GM23338 (cell line): ENCODE measurements around the gene ERC2. TPM values are rescaled to one million over a fixed set of nuclear protein-coding genes. Genes with fewer than 3 reads are reported as not detected.

Source experiments
- ATAC-seq: fragments of 200-7000 bp; cut with Tn5 transposase; 3 replicates; pipeline ENCODE4 v1.9.1; 2020
- DNase-seq: peaks from one replicate; pipeline ENCODE4 v3.0.0-alpha.2; 2015; ENCODE audit warnings: low spot score
- H2AFZ ChIP-seq: fragments of 200-600 bp; sonication (generic); 2 replicates; pipeline ENCODE4 v1.8.0; 2016; ENCODE audit warnings: antibody characterized with exemption, mild to moderate bottlenecking, moderate library complexity
- H3F3A ChIP-seq: fragments of 200-600 bp; sonication (generic); replicated peaks from 2 replicates; pipeline ENCODE4 v1.8.0; 2017; ENCODE audit warnings: antibody characterized with exemption, mixed run types, low read depth
- H3K27ac ChIP-seq: fragments of 200-600 bp; sonication (generic); 2 replicates; pipeline ENCODE4 v1.6.1; 2016; ENCODE audit warnings: low read depth
- H3K27me3 ChIP-seq: fragments of 200-600 bp; sonication (generic); 2 replicates; pipeline ENCODE4 v1.8.0; 2016; ENCODE audit warnings: mild to moderate bottlenecking, mixed run types, moderate library complexity; ENCODE audit not compliant: insufficient read depth
- H3K36me3 ChIP-seq: fragments of 200-600 bp; sonication (generic); 2 replicates; pipeline ENCODE4 v1.8.0; 2016; ENCODE audit warnings: mild to moderate bottlenecking; ENCODE audit not compliant: insufficient read depth
- H3K4me1 ChIP-seq: fragments of 200-600 bp; sonication (generic); 2 replicates; pipeline ENCODE4 v1.8.0; 2016; ENCODE audit warnings: mild to moderate bottlenecking, moderate library complexity; ENCODE audit not compliant: insufficient read depth
- H3K4me2 ChIP-seq: fragments of 200-600 bp; sonication (generic); 2 replicates; pipeline ENCODE4 v1.7.1; 2017; ENCODE audit warnings: mixed run types
- H3K4me3 ChIP-seq: fragments of 200-600 bp; sonication (generic); 2 replicates; pipeline ENCODE4 v1.6.1; 2016; ENCODE audit warnings: mixed run types
- H3K79me2 ChIP-seq: fragments of 200-600 bp; sonication (generic); replicated peaks from 2 replicates; pipeline ENCODE4 v1.8.0; 2017; ENCODE audit warnings: mild to moderate bottlenecking; ENCODE audit not compliant: insufficient read depth
- H3K9me2 ChIP-seq: fragments of 200-600 bp; sonication (generic); 2 replicates; pipeline ENCODE4 v1.8.0; 2017; ENCODE audit not compliant: insufficient read depth
- H4K20me1 ChIP-seq: fragments of 200-600 bp; sonication (generic); replicated peaks from 2 replicates; pipeline ENCODE4 v1.8.0; 2017; ENCODE audit warnings: mild to moderate bottlenecking; ENCODE audit not compliant: insufficient read depth
- H3K27ac Mint-ChIP-seq: 2 replicates; pipeline ENCODE4 v1.8.0; 2020; ENCODE audit warnings: inconsistent platforms, mild to moderate bottlenecking, moderate library complexity, mixed read lengths
- H3K27me3 Mint-ChIP-seq: 3 replicates; pipeline ENCODE4 v1.8.0; 2022; ENCODE audit warnings: low read depth, mild to moderate bottlenecking, moderate library complexity, mixed read lengths, inconsistent platforms; ENCODE audit not compliant: insufficient read depth, poor library complexity
- H3K36me3 Mint-ChIP-seq: 3 replicates; pipeline ENCODE4 v1.8.0; 2021; ENCODE audit warnings: low read depth, mild to moderate bottlenecking, inconsistent platforms, moderate library complexity, mixed read lengths
- H3K4me1 Mint-ChIP-seq: 3 replicates; pipeline ENCODE4 v1.8.0; 2020; ENCODE audit warnings: mild to moderate bottlenecking, inconsistent platforms, mixed read lengths
- H3K4me3 Mint-ChIP-seq: 3 replicates; pipeline ENCODE4 v1.8.0; 2021; ENCODE audit warnings: moderate library complexity, mild to moderate bottlenecking, inconsistent platforms, mixed read lengths
- H3K9me3 Mint-ChIP-seq: 3 replicates; pipeline ENCODE4 v1.8.0; 2020; ENCODE audit warnings: moderate library complexity, mild to moderate bottlenecking, inconsistent platforms, mixed read lengths
- CREB1 ChIP-seq: fragments of 250-450 bp; sonication (Bioruptor Pico); IDR thresholded peaks from 2 replicates; pipeline ENCODE4 v1.5.0; 2020; ENCODE audit warnings: low read depth, mild to moderate bottlenecking, moderate library complexity
- EZH2 ChIP-seq: fragments of 200-600 bp; sonication (generic); IDR thresholded peaks from one replicate; pipeline ENCODE4 v1.8.0; 2017; ENCODE audit warnings: antibody characterized with exemption, mild to moderate bottlenecking, low read depth; ENCODE audit not compliant: unreplicated experiment
- EZH2phosphoT487 ChIP-seq: fragments of 200-600 bp; sonication (generic); IDR thresholded peaks from one replicate; pipeline ENCODE4 v1.8.1; 2018; ENCODE audit warnings: antibody characterized with exemption; ENCODE audit not compliant: unreplicated experiment
- POLR2AphosphoS5 ChIP-seq: IDR thresholded peaks from 2 replicates; pipeline ENCODE4 v1.6.1; 2016; ENCODE audit warnings: antibody characterized with exemption, low read depth
- STAT1 ChIP-seq: IDR thresholded peaks from one replicate; pipeline ENCODE4 v1.6.1; 2016; ENCODE audit warnings: antibody characterized with exemption; ENCODE audit not compliant: unreplicated experiment
- ZNF331 ChIP-seq: fragments of 250-450 bp; sonication (Bioruptor Pico); IDR thresholded peaks from 2 replicates; pipeline ENCODE4 v1.5.0; 2020; ENCODE audit warnings: low read depth, mild to moderate bottlenecking, moderate library complexity
- polyA plus RNA-seq: library from polyadenylated mRNA; unstranded; fragments of >200 nt; fragmentation: Nextera tagmentation; extraction: Ambion mirVana; gene quantifications from 2 replicates; pipeline ENCODE4 v1.2.1, GENCODE V29; 2016
- total RNA-seq: library from RNA; depleted of rRNA; stranded (reverse); fragments of >200 nt; shearing (Covaris generic); gene quantifications from 2 replicates; pipeline ENCODE4 v1.2.3, GENCODE V29; 2014
- TF ChIP-seq, protein P1 (sequence below): fragments of 250-450 bp; sonication (Bioruptor Pico); IDR thresholded peaks from 2 replicates; pipeline ENCODE4 v1.5.0; 2020; ENCODE audit warnings: mild to moderate bottlenecking, moderate library complexity
- TF ChIP-seq, protein P2 (sequence below): IDR thresholded peaks from 2 replicates; pipeline ENCODE4 v1.6.1; 2016; ENCODE audit warnings: antibody characterized with exemption
- TF ChIP-seq, protein P3 (sequence below), 2 experiments: fragments of 200-600 bp in 1 of 2; sonication (generic) in 1 of 2; conservative IDR thresholded peaks; 2 replicates each; pipeline versions ENCODE4 v1.5.1 to v1.6.1; 2016 to 2017; ENCODE audit warnings: antibody characterized with exemption in 2 of 2, low read depth in 2 of 2, mild to moderate bottlenecking in 2 of 2, moderate library complexity in 1 of 2

The ERC2 gene
- total and polyA plus RNA-seq, 2 experiments from 2014 or later: 11.8 to 13.7 TPM

DNA sequence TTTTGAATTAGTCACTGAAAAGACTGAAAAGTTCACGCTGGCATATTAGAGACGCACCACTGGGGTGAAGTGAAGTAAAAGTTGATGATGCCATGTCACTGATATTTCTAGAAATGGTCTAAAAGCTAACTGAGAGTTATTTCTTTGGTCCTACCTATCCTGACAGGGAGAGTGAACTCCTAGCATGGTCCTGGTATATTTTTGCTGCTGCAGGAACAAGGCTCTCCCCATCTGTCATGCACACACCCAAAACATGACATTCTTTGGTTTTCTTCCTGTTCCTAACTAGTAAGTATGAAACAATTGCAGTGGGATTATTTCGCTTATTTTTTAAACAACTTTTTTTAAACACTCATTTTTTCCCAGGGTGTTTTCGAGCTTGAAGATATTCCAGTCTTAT lies 466.7 kb downstream of the ERC2 start (continued):
- TF ChIP-seq, protein P1, sequence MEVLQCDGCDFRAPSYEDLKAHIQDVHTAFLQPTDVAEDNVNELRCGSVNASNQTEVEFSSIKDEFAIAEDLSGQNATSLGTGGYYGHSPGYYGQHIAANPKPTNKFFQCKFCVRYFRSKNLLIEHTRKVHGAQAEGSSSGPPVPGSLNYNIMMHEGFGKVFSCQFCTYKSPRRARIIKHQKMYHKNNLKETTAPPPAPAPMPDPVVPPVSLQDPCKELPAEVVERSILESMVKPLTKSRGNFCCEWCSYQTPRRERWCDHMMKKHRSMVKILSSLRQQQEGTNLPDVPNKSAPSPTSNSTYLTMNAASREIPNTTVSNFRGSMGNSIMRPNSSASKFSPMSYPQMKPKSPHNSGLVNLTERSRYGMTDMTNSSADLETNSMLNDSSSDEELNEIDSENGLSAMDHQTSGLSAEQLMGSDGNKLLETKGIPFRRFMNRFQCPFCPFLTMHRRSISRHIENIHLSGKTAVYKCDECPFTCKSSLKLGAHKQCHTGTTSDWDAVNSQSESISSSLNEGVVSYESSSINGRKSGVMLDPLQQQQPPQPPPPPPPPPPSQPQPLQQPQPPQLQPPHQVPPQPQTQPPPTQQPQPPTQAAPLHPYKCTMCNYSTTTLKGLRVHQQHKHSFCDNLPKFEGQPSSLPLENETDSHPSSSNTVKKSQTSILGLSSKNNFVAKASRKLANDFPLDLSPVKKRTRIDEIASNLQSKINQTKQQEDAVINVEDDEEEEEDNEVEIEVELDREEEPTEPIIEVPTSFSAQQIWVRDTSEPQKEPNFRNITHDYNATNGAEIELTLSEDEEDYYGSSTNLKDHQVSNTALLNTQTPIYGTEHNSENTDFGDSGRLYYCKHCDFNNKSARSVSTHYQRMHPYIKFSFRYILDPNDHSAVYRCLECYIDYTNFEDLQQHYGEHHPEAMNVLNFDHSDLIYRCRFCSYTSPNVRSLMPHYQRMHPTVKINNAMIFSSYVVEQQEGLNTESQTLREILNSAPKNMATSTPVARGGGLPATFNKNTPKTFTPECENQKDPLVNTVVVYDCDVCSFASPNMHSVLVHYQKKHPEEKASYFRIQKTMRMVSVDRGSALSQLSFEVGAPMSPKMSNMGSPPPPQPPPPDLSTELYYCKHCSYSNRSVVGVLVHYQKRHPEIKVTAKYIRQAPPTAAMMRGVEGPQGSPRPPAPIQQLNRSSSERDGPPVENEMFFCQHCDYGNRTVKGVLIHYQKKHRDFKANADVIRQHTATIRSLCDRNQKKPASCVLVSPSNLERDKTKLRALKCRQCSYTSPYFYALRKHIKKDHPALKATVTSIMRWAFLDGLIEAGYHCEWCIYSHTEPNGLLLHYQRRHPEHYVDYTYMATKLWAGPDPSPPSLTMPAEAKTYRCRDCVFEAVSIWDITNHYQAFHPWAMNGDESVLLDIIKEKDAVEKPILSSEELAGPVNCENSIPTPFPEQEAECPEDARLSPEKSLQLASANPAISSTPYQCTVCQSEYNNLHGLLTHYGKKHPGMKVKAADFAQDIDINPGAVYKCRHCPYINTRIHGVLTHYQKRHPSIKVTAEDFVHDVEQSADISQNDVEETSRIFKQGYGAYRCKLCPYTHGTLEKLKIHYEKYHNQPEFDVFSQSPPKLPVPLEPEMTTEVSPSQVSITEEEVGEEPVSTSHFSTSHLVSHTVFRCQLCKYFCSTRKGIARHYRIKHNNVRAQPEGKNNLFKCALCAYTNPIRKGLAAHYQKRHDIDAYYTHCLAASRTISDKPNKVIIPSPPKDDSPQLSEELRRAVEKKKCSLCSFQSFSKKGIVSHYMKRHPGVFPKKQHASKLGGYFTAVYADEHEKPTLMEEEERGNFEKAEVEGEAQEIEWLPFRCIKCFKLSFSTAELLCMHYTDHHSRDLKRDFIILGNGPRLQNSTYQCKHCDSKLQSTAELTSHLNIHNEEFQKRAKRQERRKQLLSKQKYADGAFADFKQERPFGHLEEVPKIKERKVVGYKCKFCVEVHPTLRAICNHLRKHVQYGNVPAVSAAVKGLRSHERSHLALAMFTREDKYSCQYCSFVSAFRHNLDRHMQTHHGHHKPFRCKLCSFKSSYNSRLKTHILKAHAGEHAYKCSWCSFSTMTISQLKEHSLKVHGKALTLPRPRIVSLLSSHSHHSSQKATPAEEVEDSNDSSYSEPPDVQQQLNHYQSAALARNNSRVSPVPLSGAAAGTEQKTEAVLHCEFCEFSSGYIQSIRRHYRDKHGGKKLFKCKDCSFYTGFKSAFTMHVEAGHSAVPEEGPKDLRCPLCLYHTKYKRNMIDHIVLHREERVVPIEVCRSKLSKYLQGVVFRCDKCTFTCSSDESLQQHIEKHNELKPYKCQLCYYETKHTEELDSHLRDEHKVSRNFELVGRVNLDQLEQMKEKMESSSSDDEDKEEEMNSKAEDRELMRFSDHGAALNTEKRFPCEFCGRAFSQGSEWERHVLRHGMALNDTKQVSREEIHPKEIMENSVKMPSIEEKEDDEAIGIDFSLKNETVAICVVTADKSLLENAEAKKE: no peak
- TF ChIP-seq POLR2AphosphoS5: no peak
- no peak for TF ChIP-seq CREB1 (CRISPR knock-in tag)
- TF ChIP-seq EZH2: no peak

DNA sequence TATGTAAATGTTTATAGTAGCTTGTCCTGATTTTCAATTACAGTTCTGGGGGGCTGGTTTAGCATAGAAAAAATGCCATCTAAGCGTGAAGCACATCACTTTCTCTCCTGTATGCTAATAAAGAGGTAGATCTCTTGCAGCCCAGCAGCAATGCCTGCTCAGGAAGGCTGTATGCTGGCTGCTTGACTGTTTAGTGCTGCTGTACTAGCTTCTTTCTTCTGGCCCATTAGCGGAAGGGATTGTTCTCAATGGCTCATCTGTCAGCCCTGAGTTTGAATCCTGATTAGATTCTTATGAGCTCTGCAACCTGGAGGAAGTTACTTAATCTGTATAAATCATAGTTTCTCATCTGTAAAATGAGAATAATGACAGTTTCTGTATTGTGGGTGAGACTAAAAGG lies 478.9 kb downstream of the ERC2 start:
- H3K9me3 Mint-ChIP-seq: no peaks in the 10 kb centered on the region
- Histone ChIP-seq H3K27me3 (no peaks in the 10 kb centered on the region), H2AFZ (no peak overlapping the region), H3K36me3 (no peaks in the 10 kb centered on the region), H3F3A (no peaks in the 10 kb centered on the region), H4K20me1 (no peaks in the 10 kb centered on the region), H3K27ac (no peak overlapping the region), H3K4me1 (peaks cover 28% of the 10 kb centered on the region), H3K9me2 (no peaks in the 10 kb centered on the region), H3K4me3 (no peak overlapping the region), H3K4me2 (no peak overlapping the region), H3K79me2 (no peaks in the 10 kb centered on the region)
- H3K36me3 Mint-ChIP-seq: no peaks in the 10 kb centered on the region
- H3K4me1 Mint-ChIP-seq: peaks cover 38% of the 10 kb centered on the region
- no peak overlapping the region for H3K27ac Mint-ChIP-seq
- no peak for DNase-seq
- ATAC-seq: peak; percentile 66
- no peak overlapping the region for H3K4me3 Mint-ChIP-seq
- no peaks in the 10 kb centered on the region for H3K27me3 Mint-ChIP-seq
- TF ChIP-seq, protein P2, sequence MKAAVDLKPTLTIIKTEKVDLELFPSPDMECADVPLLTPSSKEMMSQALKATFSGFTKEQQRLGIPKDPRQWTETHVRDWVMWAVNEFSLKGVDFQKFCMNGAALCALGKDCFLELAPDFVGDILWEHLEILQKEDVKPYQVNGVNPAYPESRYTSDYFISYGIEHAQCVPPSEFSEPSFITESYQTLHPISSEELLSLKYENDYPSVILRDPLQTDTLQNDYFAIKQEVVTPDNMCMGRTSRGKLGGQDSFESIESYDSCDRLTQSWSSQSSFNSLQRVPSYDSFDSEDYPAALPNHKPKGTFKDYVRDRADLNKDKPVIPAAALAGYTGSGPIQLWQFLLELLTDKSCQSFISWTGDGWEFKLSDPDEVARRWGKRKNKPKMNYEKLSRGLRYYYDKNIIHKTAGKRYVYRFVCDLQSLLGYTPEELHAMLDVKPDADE: no peak
- TF ChIP-seq, protein P3, sequence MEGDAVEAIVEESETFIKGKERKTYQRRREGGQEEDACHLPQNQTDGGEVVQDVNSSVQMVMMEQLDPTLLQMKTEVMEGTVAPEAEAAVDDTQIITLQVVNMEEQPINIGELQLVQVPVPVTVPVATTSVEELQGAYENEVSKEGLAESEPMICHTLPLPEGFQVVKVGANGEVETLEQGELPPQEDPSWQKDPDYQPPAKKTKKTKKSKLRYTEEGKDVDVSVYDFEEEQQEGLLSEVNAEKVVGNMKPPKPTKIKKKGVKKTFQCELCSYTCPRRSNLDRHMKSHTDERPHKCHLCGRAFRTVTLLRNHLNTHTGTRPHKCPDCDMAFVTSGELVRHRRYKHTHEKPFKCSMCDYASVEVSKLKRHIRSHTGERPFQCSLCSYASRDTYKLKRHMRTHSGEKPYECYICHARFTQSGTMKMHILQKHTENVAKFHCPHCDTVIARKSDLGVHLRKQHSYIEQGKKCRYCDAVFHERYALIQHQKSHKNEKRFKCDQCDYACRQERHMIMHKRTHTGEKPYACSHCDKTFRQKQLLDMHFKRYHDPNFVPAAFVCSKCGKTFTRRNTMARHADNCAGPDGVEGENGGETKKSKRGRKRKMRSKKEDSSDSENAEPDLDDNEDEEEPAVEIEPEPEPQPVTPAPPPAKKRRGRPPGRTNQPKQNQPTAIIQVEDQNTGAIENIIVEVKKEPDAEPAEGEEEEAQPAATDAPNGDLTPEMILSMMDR (conservative IDR thresholded peaks at IDR 0.05; ENCODE audit: low read depth in 2 of 2): no peak
- TF ChIP-seq STAT1 (no peak), ZNF331 (CRISPR knock-in tag) (no peak), EZH2 (no peak), EZH2phosphoT487 (no peak)
